Naive B cell (primary cell): ENCODE data around the gene CHRDL1. TPM values are rescaled to one million over a fixed set of nuclear protein-coding genes. Genes with fewer than 3 reads are reported as not detected.
"Not testable (repeated sequence)": the region's sequence is repeated elsewhere in the genome, so short reads cannot be mapped to it uniquely, and the experiment has no call there.

ENCODE experiments used
- ATAC-seq, 2 donors: fragments of 150-1000 bp; cut with Tn5 transposase; 2 replicates each; pipeline ENCODE4 v1.10.0; 2021; ENCODE audit warnings: low read depth in 2 of 2, mild to moderate bottlenecking in 2 of 2, moderate library complexity in 2 of 2
- DNase-seq: peaks from one replicate; pipeline ENCODE4 v3.0.0; 2022
- H3K27ac Mint-ChIP-seq, 6 donors: one replicate each; pipeline ENCODE4 v1.8.0; 2020 to 2022; ENCODE audit warnings: mild to moderate bottlenecking in 6 of 6, mixed read lengths in 6 of 6, moderate library complexity in 5 of 6, inconsistent platforms in 2 of 6
- H3K27me3 Mint-ChIP-seq, 3 donors: one replicate each; pipeline ENCODE4 v1.8.0; 2021 to 2022; ENCODE audit warnings: mixed read lengths in 3 of 3, mild to moderate bottlenecking in 1 of 3
- H3K36me3 Mint-ChIP-seq, 2 donors: one replicate each; pipeline ENCODE4 v1.8.0; 2020 to 2022; ENCODE audit warnings: mixed read lengths in 2 of 2, inconsistent platforms in 1 of 2, mild to moderate bottlenecking in 1 of 2
- H3K4me1 Mint-ChIP-seq, 3 donors: one replicate each; pipeline ENCODE4 v1.8.0; 2020 to 2022; ENCODE audit warnings: mixed read lengths in 3 of 3, inconsistent platforms in 1 of 3, mild to moderate bottlenecking in 1 of 3, moderate library complexity in 1 of 3
- H3K4me3 Mint-ChIP-seq, 8 donors: one replicate each; pipeline ENCODE4 v1.8.0; 2020 to 2022; ENCODE audit warnings: mild to moderate bottlenecking in 8 of 8, mixed read lengths in 8 of 8, moderate library complexity in 8 of 8, inconsistent platforms in 2 of 8
- H3K9me3 Mint-ChIP-seq, 7 donors: one replicate each; pipeline ENCODE4 v1.8.0; 2020 to 2022; ENCODE audit warnings: mixed read lengths in 7 of 7, mild to moderate bottlenecking in 5 of 7, inconsistent platforms in 2 of 7, moderate library complexity in 1 of 7
- polyA plus RNA-seq, 6 donors: library from polyadenylated mRNA; unstranded; fragments of 300-500 nt; fragmentation: Illumina TruSeq; gene quantifications; one replicate each; pipeline ENCODE4 v1.2.3, GENCODE V29; 2021; ENCODE audit warnings: low read depth in 6 of 6

The CHRDL1 gene, protein sequence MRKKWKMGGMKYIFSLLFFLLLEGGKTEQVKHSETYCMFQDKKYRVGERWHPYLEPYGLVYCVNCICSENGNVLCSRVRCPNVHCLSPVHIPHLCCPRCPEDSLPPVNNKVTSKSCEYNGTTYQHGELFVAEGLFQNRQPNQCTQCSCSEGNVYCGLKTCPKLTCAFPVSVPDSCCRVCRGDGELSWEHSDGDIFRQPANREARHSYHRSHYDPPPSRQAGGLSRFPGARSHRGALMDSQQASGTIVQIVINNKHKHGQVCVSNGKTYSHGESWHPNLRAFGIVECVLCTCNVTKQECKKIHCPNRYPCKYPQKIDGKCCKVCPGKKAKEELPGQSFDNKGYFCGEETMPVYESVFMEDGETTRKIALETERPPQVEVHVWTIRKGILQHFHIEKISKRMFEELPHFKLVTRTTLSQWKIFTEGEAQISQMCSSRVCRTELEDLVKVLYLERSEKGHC
- not detected for polyA plus RNA-seq

DNA sequence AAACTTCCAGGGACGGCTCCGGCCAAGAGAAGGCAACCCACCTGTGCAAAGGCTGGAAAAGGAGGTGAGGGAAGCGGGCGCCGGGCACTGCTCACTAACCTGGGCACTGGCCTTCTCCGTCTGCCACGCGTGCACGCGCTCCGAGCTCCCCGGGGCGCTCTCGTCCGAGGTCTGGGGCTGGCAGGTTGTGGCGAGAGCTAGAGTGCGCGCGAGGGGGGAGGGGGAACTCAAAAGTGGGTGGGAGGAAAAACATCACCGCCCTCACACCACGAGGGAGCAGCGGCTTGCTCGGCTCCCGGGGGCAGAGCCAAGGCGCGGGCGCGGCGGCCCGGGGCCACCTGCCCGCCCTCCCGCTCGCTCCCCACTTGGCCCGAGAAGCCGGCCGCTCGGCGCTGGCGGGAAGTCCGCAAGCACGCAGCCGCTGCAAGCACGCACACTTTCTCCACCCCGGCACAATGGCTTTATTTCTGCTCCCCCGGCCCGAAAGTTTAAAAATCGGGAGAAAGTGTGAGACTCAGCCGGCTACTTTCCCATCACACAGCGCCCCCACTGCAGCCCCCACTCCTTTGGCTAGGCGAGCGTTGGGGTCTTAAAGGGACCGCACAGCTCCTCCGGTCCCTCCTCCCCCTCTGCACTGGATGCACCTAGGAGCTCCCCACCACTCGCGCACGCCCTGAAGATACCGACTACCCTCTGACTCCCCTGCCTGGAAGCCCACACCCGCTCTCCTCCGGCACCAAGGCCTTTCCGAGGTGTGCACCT lies at the start of gene CHRDL1:
CHRDL1 (minus strand) TSS at position 173 of the 762 bp plus-strand sequence. CDS start 3,636 bp downstream, outside the sequence.
- peak within 1 kb of the TSS in 2 of 6 donors; percentile 26 to 89 for H3K27ac Mint-ChIP-seq
- H3K4me1 Mint-ChIP-seq = peaks cover 3 to 13% (median 6%) of the 10 kb centered on the region in 3 donors
- no peaks in the 10 kb centered on the region for H3K36me3 Mint-ChIP-seq
- peak in 1 of 2 donors; percentile 36 for ATAC-seq
- H3K27me3 Mint-ChIP-seq = peaks cover 4 to 40% (median 5%) of the 10 kb centered on the region in 3 donors
- no peak for DNase-seq
- peaks cover 0 to 5% (median 0%) of the 10 kb centered on the region in 7 donors for H3K9me3 Mint-ChIP-seq
- H3K4me3 Mint-ChIP-seq = peak within 1 kb of the TSS in 7 of 8 donors; percentile 57 to 87 (median 73)

DNA sequence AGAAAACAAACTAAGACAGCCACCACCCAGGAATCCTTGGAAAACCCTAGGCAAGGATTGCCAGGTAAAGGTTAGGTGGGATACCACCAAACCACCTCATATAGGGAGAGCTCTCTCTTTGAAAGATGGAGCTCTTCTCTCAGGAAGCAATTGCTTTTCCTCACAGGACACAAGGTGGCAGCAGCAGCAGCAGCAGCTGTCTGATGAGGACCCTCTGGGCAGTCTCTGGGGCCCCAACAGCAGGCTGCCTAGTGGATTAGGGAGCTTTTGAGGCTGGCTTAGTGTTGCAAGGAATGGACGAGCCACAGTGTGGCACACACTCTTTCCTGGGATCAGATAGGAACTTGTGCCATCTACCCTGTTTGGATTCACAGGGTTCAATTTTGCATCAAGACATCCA lies 41.4 kb upstream of the CHRDL1 start:
- H3K9me3 Mint-ChIP-seq = peaks cover 0 to 4% (median 0%) of the 10 kb centered on the region in 7 donors
- no peaks in the 10 kb centered on the region for H3K4me1 Mint-ChIP-seq
- no peak overlapping the region for H3K4me3 Mint-ChIP-seq
- ATAC-seq = no peak
- no peak for DNase-seq
- H3K27me3 Mint-ChIP-seq = peaks cover 4 to 8% (median 5%) of the 10 kb centered on the region in 3 donors
- no peaks in the 10 kb centered on the region for H3K36me3 Mint-ChIP-seq
- H3K27ac Mint-ChIP-seq = no peak overlapping the region

DNA sequence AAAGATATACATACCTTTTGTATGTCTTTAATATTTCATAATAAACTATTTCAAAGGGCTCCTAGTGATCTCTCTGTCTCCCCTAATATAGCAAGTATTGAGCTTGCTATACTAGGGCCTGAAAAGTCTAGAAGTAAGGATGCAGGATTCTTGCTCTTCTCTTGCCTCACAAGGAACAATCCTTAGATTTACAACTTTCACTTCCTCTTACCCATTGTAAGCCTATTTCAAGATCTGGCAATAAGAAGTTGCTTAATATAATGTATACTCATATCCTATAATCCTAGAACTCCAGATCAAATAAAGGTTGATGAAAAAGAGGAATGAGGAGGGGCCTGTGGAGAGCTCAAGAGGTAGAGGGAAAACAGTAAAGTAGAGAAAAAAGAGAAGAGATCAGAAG lies 40.8 kb upstream of the CHRDL1 start:
- no peak overlapping the region for H3K4me3 Mint-ChIP-seq

DNA sequence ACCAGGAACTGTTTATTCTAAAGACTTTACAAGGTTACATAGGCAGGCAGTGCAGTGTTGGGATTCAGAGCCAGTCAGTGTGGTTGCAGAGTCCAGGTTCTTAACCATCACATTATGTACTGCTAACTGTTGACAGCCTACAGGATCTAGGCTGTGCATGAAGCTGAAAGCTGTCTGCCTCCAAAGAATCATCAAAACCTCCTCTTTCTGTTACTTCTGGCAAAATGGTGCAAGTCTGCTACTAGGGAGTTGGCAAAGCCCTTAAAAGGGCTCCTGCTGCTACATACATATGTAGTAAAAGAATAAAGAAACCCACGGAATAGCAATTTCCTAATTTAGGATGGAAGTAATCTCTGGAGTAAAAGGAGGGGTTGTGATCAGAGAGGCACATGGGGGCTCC lies 40.4 kb upstream of the CHRDL1 start:
- ATAC-seq (no peak), DNase-seq (no peak)
- Mint-ChIP-seq H3K4me1 (no peaks in the 10 kb centered on the region), H3K27ac (no peak overlapping the region), H3K4me3 (no peak overlapping the region), H3K36me3 (no peaks in the 10 kb centered on the region), H3K27me3 (peaks cover 0 to 8% (median 5%) of the 10 kb centered on the region in 3 donors), H3K9me3 (peaks cover 0 to 4% (median 0%) of the 10 kb centered on the region in 7 donors)

More for the DNA sequence above, 40.8 kb upstream of the CHRDL1 start:
- Mint-ChIP-seq H3K36me3 (no peaks in the 10 kb centered on the region), H3K27ac (peak overlapping the region in 1 of 6 donors; percentile 73), H3K4me1 (no peaks in the 10 kb centered on the region), H3K9me3 (peaks cover 0 to 4% (median 0%) of the 10 kb centered on the region in 7 donors), H3K27me3 (peaks cover 0 to 8% (median 5%) of the 10 kb centered on the region in 3 donors)
- ATAC-seq (no peak), DNase-seq (no peak)

DNA sequence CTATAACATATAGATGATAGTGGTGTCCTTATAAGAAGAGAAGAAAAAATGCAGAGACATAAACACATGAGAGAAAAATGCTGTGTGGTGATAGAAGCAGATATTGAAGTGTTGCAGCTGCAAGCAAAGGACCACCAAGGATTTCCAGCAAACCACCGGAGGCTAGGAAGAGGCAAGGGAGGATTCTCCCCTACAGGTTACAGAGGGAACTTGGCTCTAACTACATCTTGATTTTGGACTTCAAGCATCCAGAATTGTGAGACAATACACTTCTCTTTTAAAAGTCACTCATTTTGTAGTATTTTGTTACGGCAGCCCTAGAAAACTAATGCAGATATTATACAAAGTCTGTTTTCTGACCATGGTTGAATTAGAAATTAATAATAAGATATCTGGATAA lies 30.4 kb upstream of the CHRDL1 start:
- no peak for ATAC-seq
- Mint-ChIP-seq H3K4me3 (no peak overlapping the region), H3K4me1 (no peaks in the 10 kb centered on the region)

DNA sequence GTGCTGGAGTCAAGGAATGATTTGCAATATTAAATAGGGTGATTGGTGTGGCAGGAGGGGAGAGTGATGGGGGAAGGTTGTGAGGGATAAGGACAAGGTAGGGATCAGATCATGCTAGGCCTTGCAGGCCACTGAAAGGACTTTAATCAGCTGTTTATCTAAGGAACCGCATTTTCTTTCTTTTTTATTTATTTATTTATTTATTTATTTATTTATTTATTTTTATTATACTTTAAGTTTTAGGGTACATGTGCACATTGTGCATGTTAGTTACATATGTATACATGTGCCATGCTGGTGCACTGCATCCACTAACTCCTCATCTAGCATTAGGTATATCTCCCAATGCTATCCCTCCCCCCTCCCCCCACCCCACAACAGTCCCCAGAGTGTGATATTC lies 20.9 kb upstream of the CHRDL1 start:
- DNase-seq, H3K36me3 Mint-ChIP-seq, H3K4me3 Mint-ChIP-seq, H3K4me1 Mint-ChIP-seq, ATAC-seq, H3K27me3 Mint-ChIP-seq, H3K9me3 Mint-ChIP-seq, H3K27ac Mint-ChIP-seq: not testable (repeated sequence)

More for the DNA sequence above, 30.4 kb upstream of the CHRDL1 start:
- Mint-ChIP-seq H3K36me3 (no peaks in the 10 kb centered on the region), H3K27me3 (peaks cover 0 to 22% (median 0%) of the 10 kb centered on the region in 3 donors), H3K9me3 (peaks cover 0 to 14% (median 3%) of the 10 kb centered on the region in 7 donors), H3K27ac (no peak overlapping the region)
- DNase-seq = no peak

DNA sequence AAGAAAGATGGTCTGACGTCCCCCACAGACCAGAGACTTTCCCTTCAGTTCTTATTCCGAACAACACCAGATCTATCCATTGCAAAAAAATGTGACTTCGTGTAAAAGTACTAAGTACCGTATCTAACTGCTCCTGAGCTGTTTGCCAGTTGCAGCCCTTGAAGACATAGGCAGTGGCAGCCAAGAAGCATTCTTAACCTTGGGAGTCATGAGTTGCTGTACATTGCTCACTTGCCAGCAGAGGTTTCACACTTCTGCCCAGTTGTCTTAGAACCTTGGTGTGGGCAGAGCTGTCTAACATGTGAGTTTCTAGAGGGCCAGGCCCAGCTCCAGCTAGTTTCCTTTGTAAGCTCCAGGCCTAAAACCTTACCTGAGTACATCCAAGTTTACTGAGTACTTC lies 10.5 kb upstream of the CHRDL1 start:
- H3K36me3 Mint-ChIP-seq = no peaks in the 10 kb centered on the region
- DNase-seq = no peak
- no peaks in the 10 kb centered on the region for H3K4me1 Mint-ChIP-seq
- H3K27me3 Mint-ChIP-seq = no peaks in the 10 kb centered on the region
- ATAC-seq = no peak
- peaks cover 0 to 2% (median 0%) of the 10 kb centered on the region in 7 donors for H3K9me3 Mint-ChIP-seq
- no peak overlapping the region for H3K27ac Mint-ChIP-seq
- no peak overlapping the region for H3K4me3 Mint-ChIP-seq

DNA sequence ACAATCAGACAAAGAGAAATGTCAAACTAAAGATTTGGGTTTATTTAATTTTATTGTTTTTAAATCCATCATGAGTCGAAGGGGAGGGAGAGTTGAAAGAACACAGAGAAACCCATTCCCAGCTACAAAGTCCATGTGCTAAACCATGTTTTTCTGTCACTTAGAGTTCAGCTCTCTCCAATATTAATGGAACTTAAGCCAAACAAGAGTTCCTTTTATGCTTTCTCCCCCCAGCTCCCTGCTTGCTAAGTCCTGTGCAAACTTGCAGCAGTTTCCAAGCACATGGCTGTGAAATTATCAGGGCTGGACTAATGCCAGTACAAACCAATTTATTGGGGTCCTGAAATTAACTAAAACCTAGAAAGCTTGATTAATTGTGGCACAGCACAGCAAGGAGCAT lies 9.7 kb upstream of the CHRDL1 start:
- Mint-ChIP-seq H3K27ac (no peak overlapping the region), H3K4me1 (no peaks in the 10 kb centered on the region), H3K4me3 (no peak overlapping the region), H3K36me3 (no peaks in the 10 kb centered on the region), H3K9me3 (peaks cover 0 to 2% (median 0%) of the 10 kb centered on the region in 7 donors), H3K27me3 (no peaks in the 10 kb centered on the region)
- ATAC-seq (no peak), DNase-seq (no peak)

DNA sequence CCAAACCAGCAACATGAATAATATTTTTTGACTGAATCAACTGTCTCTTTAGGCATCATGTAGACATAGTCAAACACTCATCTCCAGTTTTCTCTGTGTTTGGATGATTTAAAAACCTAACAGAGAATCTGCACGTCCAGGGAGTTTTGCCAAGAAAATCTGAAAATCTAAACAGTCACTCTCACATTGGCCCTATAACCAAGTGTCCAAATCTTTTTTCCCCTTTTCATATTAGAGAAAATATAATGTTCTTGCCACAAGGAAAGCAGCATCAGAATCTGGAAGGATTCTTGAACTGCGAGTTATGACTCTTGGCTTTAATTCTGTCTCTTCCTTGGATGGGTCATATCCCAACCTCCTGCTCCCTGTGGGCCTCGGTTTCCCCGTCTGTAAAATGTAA lies 8.8 kb upstream of the CHRDL1 start:
- Mint-ChIP-seq H3K27me3 (no peaks in the 10 kb centered on the region), H3K4me3 (no peak overlapping the region), H3K9me3 (peaks cover 0 to 2% (median 0%) of the 10 kb centered on the region in 7 donors), H3K36me3 (no peaks in the 10 kb centered on the region), H3K4me1 (no peaks in the 10 kb centered on the region), H3K27ac (no peak overlapping the region)
- ATAC-seq = no peak
- no peak for DNase-seq

DNA sequence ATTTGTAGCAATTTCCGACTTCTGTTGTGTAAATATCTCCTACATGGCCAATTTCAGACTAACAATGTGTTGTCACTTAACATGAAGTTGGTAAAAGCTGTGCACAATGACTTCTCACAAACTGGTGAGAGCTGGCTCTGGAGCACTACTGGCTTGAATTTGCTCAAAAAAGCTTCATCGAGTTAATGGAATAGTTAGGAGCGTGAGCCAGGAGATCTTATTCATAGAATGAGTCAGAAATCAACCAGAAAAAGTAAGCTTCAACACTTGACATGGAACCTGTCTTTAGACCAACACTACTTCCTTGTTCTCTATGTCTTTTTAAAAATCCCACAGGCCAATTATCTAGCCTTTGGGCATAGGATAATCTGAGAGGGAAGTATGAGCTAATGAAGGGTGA lies 7.9 kb upstream of the CHRDL1 start:
- peaks cover 0 to 2% (median 0%) of the 10 kb centered on the region in 7 donors for H3K9me3 Mint-ChIP-seq
- ATAC-seq = no peak
- no peak overlapping the region for H3K4me3 Mint-ChIP-seq

DNA sequence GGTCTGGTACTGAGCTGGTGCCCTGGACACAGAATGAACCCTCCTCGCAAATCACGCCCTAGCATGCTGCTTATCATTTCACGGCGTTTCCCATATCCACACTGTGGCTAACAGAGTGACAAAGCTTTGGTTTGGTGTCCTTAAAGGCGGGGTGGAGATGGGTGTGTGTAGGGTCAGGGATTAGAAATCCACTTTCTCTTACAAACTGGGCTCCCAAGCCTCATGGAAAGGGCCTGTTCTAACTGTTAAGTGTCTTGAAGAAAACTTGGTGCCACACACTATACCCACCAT lies 735 bp upstream of the CHRDL1 start:
- ATAC-seq (no peak), DNase-seq (no peak)
- Mint-ChIP-seq H3K27me3 (peaks cover 4 to 40% (median 5%) of the 10 kb centered on the region in 3 donors), H3K9me3 (peaks cover 0 to 5% (median 0%) of the 10 kb centered on the region in 7 donors), H3K4me1 (peaks cover 3 to 13% (median 6%) of the 10 kb centered on the region in 3 donors), H3K4me3 (peak overlapping the region in 7 of 8 donors; percentile 57 to 87 (median 73)), H3K27ac (peak overlapping the region in 1 of 6 donors; percentile 89), H3K36me3 (no peaks in the 10 kb centered on the region)

More for the DNA sequence above, 7.9 kb upstream of the CHRDL1 start:
- H3K27me3 Mint-ChIP-seq = peaks cover 0 to 4% (median 0%) of the 10 kb centered on the region in 3 donors
- H3K27ac Mint-ChIP-seq = no peak overlapping the region
- H3K4me1 Mint-ChIP-seq = no peaks in the 10 kb centered on the region
- DNase-seq = no peak
- H3K36me3 Mint-ChIP-seq = no peaks in the 10 kb centered on the region

DNA sequence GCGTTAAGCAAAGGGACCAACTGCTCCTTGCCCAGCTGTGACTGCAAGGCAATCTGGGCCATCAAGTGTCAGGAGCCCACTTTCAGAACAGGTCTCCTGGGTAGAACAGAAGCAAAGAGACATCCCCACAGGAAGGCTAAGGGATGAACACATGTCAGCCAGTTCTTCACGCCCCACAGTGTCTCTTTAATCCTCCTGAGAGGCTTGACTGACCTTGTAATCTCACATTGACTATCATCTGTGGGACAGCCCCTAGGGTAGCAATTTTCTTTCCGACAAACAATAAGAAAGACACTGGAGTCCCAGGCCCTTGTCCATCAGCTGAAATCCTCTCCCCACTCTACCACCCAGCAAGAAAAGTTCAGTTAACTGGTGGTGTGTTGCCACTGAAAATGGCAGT lies 1.0 kb downstream of the CHRDL1 start:
- H3K27ac Mint-ChIP-seq = no peak overlapping the region
- H3K36me3 Mint-ChIP-seq = no peaks in the 10 kb centered on the region
- H3K4me3 Mint-ChIP-seq = peak overlapping the region in 2 of 8 donors; percentile 13 to 61

DNA sequence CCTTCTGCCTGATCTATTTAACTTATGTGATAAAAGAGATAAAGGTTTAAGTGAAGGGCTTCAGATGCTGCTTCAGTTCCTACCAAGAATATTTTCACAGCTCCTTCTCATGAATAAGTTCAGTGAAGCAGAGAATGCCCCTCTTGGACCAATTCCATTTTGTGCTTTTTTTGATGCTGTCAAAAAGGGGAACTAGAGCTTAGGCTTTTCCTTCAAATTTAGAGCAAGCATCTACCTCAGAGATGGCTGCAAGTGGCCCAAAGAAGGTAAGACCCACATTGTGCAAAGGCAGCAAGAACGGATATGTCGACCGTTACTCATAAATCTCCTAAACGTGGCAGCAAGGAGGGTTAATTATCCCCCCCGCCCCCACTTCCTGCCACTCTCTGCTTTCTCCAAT lies 4.5 kb downstream of the CHRDL1 start:
- H3K4me3 Mint-ChIP-seq = no peak overlapping the region
- DNase-seq (no peak), ATAC-seq (no peak)
- H3K9me3 Mint-ChIP-seq = peaks cover 0 to 2% (median 0%) of the 10 kb centered on the region in 7 donors
- H3K27me3 Mint-ChIP-seq = peaks cover 0 to 19% (median under 1%) of the 10 kb centered on the region in 3 donors
- no peaks in the 10 kb centered on the region for H3K36me3 Mint-ChIP-seq
- H3K27ac Mint-ChIP-seq = no peak overlapping the region
- peaks cover under 1 to 6% (median 1%) of the 10 kb centered on the region in 3 donors for H3K4me1 Mint-ChIP-seq

More for the DNA sequence above, 1.0 kb downstream of the CHRDL1 start:
- ATAC-seq = no peak
- peaks cover 3 to 13% (median 6%) of the 10 kb centered on the region in 3 donors for H3K4me1 Mint-ChIP-seq
- peaks cover 4 to 40% (median 5%) of the 10 kb centered on the region in 3 donors for H3K27me3 Mint-ChIP-seq
- DNase-seq = no peak
- peaks cover 0 to 5% (median 0%) of the 10 kb centered on the region in 7 donors for H3K9me3 Mint-ChIP-seq
